ENCODE results near the gene PNPLA6.
A peak's percentile ranks its signal among the peaks of the same experiment; 100 is the strongest.
"Not testable (repeated sequence)": the region's sequence is repeated elsewhere in the genome, so short reads cannot be mapped to it uniquely, and the experiment has no call there.

The PNPLA6 gene

DNA sequence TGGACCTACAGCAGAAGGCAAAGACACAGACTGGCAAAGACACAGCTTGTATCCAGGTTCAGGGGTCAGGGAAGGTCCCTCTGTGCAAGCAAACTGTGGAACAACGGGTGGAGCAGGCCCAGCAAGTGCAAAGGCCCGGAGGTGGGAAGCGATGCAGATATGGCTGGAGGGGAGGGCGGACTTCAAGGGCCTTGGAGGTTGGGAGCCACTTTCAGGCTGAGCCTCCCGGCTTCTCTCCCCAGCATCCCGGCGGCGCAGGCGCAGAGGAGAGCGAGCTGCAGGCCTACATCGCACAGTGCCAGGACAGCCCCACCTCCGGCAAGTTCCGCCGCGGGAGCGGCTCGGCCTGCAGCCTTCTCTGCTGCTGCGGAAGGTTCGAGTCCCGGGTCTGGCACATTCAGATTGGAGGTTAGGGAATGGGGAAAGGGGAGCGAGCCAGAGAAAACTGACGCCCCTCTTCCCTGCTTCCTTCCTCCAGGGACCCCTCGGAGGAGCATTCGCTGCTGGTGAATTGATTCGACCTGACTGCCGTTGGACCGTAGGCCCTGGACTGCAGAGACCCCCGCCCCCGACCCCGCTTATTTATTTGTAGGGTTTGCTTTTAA, 2.1 kb upstream of the PNPLA6 start:
- peak; percentile 47 for DNase-seq (ENCODE audit: low read depth)

DNA sequence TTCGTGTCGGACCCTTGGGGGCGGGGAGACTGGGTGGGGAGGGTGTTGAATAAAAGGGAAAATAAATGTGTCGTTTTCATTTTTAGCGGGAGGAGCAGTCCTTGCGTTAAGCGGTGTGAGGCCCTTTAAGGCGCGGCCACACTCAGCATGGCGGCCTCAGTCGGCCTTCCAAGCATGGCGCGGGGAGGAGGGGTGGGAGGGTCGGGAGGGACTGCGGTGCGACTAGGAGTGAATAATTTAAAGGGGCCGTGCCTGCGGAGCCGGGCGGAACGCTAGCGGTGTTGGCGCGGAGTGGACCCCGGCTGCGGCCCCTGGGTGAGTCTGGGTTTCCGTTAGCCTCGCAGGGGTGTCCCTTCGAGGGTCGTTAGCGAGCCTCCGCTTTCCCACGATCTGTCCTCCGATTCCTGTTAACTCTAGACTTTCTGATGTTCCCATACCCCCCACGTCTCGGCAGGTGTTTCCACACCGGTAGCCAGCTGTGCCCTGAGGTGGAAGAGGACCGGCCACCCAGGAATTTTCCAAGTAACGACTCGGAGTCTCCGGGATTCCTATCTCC, 1.5 kb upstream of the PNPLA6 start:
- peak; percentile 83 for DNase-seq (ENCODE audit: low read depth)

DNA sequence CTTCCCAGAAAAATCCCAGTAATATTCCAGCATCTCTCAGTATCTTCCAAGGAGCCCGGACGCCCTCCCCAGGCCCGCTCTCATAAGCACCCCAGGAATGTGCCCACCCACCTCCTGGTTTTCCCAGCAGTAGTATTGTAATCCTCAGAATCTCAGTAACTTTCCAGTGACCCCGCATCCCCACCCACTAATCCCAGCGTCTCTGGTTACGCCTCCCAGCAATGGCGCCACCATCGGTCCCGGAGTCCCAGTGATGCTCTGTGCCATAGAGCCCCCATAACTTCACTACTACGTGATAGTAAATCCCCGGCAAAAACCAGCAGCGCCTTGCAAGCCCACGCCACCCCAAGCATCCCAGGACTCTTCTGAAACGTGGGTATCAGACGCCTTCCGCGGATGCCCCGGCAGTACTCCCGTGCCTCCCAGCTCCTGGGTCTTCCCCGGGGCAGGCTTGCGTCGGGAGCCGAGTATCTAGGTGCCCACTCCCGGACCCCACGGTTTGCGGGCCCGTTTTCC, 928 bp upstream of the PNPLA6 start:
- peak; percentile 78 for DNase-seq (ENCODE audit: low read depth)

DNA sequence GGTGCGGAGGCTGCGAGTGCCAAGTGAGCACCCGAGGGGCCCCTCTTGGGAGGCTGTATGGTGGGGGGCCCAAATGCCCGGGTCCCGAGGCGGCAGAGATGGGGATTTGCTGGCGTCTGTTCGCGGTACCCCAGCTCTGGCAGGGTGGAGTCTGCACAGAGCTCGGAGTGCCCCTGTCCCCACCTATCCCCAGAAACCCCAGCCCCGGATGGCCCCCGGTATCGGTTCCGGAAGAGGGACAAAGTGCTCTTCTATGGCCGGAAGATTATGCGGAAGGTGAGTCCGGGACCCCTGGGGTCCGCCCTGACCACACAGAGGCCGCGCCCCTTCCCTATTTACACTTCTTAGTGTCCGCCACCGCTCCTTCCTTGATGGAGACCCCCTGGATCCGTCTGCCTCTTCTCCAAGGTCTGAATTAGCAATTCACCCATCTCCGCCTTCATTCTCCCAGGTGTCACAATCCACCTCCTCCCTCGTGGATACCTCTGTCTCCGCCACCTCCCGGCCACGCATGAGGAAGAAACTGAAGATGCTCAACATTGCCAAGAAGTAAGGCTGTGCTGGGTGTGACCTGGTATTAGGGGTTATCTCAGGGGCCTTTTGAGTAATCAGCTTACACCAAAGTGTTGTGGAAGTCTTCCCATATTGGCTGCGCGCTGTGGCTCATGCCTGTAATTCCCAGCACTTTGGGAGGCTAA, 630 bp downstream of the PNPLA6 start:
- no peak for DNase-seq (ENCODE audit: low read depth)

DNA sequence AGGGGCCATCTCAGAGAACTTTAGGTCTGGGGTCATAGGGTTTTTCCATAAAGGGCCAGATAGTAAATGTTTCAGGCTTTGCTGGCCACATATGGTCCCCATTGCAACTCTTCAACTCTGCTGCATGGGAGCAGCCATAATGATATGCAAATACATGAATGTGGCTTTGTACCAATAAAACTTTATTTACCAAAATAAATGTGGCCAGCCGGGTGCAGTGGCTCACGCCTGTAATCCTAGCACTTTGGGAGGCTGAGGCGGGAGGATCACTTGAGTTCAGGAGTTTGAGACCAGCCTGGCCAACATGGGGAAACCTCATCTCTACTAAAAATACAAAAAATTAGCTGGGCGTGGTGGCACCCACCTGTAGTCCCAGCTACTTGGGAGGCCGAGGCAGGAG, 3.5 kb downstream of the PNPLA6 start:
- DNase-seq (ENCODE audit: low read depth): not testable (repeated sequence)

DNA sequence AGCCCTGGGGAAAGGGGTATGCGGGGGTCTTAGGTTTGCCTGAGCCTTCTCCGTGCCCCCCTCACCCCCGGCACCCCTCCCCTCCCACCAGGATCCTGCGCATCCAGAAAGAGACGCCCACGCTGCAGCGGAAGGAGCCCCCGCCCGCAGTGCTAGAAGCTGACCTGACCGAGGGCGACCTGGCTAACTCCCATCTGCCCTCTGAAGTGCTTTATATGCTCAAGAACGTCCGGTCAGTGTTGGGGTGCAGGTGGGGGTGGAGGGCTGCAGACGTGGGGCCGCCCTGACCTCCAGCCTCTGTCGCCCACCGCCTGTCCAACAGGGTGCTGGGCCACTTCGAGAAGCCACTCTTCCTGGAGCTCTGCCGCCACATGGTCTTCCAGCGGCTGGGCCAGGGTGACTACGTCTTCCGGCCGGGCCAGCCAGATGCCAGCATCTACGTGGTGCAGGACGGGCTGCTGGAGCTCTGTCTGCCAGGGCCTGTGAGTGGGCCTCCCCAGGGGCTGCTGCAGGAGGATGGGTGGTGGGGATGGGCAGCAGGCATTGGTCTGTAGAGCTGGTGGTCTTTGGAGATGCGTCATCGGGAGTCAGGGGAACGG, 4.4 kb downstream of the PNPLA6 start:
- no peak for DNase-seq (ENCODE audit: low read depth)

DNA sequence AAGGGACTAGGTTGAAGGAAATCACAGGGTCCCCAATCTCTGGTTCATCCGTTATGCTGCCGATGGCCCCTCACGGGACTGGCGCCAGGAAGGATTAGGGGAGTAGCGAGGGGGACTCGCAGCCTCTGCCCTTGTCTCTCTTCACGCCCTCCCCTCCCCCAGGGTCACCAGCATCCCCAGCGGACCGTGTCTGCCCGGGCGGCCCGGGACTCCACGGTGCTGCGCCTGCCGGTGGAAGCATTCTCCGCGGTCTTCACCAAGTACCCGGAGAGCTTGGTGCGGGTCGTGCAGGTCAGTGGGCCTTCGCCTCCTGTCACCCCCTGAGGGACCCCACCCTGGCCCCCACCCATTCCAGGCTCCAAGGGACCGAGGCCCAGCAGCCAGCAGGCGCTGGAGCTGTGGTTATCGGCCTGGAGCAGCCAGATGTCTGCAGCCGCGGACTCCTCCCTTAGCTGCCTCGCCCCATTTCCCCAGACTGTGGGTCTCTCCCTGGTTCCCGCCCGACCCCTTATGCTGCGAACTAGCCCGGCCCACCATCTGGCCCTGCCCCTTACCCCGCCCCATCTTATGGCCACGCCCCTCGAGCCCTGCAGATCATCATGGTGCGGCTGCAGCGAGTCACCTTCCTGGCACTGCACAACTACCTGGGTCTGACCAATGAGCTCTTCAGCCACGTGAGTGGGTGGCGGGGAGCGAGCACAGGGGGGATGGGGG, 5.4 kb downstream of the PNPLA6 start:
- DNase-seq (ENCODE audit: low read depth): no peak

DNA sequence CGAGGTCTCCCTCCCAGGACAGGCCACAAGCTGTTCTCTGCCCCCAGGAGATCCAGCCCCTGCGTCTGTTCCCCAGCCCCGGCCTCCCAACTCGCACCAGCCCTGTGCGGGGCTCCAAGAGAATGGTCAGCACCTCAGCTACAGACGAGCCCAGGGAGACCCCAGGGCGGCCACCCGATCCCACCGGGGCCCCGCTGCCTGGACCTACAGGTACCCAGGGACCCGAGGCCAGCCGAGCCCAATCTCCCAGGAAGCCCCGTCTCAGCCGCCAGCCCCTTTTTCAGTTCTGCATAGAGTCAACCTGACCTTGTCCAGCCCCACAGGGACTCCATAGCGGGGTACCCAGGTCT, 5.9 kb downstream of the PNPLA6 start:
- DNase-seq (ENCODE audit: low read depth): no peak

DNA sequence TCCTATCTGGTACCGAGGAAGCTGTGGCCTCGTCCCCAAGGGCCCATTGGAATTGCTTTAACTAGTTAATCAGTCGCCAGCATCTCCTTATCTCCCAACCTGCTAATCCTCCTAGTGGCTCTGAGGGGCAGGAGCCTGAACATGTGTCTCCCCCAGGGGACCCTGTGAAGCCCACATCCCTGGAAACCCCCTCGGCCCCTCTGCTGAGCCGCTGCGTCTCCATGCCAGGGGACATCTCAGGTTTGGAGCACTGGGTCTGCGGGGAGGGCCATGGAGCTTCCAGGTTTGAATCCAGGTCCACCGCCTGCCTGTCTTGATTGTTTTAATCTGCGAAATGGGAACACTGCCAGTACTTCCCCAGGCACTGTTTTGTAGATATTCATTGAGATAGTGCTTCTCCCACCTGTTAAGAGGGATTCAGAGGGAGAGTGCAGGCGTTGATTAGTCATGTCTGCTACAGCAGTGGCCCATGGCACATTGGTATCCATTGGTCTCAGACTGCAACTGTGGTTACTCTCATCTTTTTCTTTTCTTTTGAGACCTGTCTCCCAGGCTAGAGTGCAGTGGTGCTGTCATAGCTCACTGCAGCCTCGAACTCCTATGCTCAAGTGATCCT, 6.4 kb downstream of the PNPLA6 start:
- no peak for DNase-seq (ENCODE audit: low read depth)

DNA sequence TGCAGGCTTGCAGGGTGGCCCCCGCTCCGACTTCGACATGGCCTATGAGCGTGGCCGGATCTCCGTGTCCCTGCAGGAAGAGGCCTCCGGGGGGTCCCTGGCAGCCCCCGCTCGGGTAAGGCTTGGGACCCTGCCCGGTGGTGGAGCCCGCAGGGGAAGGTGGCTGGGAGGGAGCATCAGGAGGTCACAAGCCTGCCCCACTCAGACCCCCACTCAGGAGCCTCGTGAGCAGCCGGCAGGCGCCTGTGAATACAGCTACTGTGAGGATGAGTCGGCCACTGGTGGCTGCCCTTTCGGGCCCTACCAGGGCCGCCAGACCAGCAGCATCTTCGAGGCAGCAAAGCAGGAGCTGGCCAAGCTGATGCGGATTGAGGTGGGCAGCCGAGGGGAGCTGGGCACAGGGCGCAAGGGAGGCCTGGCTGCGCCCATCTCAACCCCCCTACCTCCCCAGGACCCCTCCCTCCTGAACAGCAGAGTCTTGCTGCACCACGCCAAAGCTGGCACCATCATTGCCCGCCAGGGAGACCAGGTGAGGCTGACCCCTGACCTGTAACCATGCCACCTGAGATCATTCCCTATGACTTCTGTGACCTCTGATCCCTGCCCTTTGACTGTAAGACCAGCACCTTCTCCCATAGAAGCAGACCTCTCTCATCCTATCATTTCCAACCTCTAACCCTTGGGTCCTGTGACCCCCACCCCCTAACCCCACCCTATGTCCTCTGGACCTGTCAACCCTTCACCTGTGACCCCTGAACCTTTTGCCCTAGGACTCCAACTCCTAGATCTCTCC, 7.2 kb downstream of the PNPLA6 start:
- no peak for DNase-seq (ENCODE audit: low read depth)

DNA sequence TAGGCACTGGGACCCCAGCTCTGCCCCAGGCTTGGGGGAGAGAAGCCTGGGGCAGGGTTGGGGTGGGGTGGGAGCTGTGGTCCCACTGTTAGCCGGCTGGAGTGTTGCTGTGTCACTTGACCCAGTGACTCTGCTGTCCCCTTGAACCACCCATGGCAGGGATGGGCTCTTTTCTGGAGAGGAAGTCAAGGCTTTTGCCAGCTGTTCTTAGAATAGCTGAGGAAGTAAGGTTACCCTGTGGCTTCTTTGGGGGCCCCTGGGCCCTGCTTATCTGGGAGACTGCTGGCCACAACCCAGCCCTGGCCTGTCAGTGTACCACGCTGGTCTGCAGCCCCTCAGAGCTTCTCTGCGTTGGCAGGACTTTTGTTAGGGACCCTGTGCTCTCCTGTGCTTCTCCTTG, 9.1 kb downstream of the PNPLA6 start:
- no peak for DNase-seq (ENCODE audit: low read depth)

DNA sequence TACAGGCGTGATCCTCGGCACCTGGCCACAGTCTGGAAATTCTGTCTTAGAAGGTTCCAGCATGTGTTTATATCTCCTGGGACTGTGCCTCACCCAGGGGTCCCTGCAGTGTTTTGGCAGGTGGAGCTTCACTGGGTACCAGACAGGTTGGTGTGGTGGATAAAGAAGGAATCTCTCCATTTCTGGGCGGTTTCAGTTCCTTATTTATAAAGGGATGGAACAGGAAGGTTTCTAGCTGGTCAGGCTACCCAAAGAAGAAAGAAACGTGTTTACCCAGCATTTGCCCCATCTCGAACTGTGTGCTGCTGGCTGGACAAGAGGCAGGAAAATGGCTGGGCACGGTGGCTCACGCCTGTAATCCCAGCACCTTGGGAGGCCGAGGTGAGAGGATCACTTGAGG, 9.8 kb downstream of the PNPLA6 start:
- no peak for DNase-seq (ENCODE audit: low read depth)

DNA sequence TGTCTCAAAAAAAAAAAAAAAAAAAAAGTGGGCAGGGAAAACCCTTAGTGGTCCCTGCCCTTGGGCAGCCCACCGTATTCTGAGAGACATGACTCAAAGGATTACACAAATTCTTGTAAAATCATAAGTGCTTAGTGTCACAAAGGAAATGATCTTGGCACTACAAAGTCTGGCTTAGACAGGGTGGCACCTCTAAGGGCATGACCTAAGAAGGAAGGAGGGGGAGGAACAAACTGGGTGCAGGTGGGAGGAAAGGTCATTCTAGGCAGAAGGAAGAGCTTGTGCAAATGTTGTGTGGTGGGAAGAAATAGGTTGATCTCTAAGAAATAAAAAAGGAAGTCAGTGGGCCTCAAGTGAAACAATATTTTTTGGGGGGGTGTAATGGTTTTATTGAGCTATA, 10.4 kb downstream of the PNPLA6 start:
- no peak for DNase-seq (ENCODE audit: low read depth)

DNA sequence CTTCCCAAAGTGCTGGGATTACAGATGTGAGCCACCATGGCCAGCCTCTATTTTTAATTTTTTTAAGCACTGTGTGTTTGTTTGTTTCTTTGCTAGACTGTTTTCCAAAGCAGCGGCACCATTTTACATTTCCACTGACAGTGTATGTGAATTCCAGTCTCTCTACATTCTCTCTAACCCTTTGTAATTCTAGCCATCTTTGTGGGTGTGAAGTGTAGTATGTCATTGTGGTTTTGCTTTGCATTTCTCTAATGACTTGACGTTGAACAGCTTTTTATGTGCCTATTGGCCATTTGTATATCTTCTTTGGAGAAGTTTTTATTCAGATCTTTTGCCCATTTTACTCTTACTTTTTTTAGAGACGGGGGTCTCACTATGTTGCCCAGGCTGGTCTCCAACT, 11.6 kb downstream of the PNPLA6 start:
- no peak for DNase-seq (ENCODE audit: low read depth)

DNA sequence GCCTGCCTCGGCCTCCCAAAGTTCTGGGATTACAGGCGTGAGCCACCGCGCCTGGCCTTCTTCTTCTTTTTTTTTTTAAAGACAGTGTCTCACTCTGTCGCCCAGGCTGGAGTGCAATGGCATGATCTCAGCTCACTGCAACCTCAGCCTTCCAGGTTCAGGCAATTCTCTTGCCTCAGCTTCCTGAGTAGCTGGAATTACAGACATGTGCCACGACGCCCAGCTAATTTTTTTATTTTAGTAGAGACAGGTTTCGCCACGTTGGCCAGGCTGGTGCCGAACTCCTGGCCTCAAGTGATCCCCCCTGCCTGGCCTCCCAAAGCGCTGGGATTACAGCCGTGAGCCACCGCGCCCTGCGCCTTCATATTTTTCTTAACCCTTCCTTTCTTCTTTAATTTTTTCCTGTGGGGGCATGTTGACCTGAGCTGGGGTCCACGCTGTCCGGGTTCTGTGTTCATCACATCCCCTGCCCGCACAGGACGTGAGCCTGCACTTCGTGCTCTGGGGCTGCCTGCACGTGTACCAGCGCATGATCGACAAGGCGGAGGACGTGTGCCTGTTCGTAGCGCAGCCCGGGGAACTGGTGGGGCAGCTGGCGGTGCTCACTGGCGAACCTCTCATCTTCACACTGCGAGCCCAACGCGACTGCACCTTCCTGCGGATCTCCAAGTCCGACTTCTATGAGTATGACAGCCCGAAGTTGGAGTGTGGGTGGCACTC, 14.1 kb downstream of the PNPLA6 start:
- no peak for DNase-seq (ENCODE audit: low read depth)

DNA sequence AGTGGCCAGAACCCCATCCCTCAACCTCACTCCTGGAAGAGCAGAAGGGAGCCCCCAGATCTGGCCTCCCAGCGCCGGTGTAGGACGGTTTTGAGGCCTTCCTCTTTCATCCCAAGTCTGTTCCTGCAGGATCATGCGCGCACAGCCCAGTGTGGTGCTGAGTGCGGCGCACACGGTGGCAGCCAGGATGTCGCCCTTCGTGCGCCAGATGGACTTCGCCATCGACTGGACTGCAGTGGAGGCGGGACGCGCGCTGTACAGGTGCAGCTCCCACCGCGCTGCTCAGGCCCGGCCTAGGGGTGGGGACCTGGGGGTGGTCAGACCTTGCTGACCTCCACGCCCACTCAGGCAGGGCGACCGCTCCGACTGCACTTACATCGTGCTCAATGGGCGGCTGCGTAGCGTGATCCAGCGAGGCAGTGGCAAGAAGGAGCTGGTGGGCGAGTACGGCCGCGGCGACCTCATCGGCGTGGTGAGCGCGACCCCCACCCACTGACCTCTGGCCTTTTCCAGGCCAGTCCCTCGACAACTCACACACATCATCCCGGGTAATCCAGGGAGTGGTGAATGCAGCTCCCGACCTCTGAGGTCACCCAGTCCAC, 14.8 kb downstream of the PNPLA6 start:
- DNase-seq (ENCODE audit: low read depth): no peak

DNA sequence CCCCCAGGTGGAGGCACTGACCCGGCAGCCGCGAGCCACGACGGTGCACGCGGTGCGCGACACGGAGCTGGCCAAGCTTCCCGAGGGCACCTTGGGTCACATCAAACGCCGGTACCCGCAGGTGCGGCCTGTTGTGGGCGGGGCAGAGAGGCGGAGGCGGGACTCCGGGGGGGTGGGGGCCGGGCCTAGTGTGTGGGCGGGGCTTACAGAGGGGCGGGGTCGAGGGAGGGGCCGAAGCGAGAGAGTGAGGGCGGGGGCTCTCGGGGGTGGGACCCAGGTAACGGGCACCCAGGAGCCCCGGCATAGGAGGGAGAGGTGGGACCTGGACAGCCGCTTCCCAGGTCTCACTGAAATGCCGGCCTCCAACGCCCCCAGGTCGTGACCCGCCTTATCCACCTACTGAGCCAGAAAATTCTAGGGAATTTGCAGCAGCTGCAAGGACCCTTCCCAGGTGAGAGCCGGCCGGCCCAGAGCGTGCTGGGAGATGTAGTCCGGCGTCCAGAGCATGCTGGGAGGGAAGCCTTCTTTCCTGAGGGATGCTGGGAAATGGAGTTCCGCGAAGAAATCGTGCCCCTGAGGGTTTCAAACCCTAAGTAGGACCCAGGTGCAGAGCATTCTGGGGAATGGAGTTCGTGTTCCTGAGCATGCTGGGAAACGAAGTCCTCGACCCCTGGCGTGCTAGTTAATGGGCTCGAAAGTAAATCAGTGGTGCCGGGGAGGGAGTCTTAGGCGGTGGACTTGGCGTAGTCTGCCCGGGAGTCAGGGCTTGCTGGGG, 15.7 kb downstream of the PNPLA6 start:
- DNase-seq (ENCODE audit: low read depth): no peak

DNA sequence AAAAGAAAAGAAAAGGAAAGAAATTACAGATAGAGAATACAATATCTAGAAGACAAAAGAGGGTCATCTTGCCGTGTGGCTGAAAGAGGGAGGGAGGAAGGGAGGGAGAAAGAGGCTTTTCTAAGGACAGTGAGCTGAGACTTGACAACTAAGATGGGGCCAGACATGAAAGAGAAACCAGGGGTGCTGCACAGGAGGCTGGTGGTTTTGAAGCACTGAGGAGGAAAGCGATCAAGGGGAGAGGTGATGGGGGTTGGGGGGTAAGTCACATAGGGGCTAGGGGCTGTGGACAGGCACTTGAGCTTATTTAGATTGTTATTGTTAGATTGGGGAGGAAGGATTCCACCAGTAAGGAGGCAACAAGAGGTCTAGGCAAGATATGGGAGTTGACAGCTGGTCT, 17.3 kb downstream of the PNPLA6 start:
- DNase-seq (ENCODE audit: low read depth): no peak

DNA sequence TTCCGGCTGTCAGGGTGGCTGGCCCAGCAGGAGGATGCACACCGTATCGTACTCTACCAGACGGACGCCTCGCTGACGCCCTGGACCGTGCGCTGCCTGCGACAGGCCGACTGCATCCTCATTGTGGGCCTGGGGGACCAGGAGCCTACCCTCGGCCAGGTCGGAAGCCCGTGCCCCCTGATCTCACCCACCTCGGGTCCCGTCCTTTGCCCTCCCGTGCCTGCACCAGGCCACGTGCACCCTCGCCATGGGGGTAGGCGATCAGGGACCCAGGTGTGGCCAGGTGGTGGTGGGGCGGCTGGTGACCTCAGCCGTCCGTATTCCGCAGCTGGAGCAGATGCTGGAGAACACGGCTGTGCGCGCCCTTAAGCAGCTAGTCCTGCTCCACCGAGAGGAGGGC, 19.0 kb downstream of the PNPLA6 start:
- no peak for DNase-seq (ENCODE audit: low read depth)

All from stromal cell of bone marrow (primary cell).